ENCODE results near the gene DHX16. TPM values are rescaled to one million over a fixed set of nuclear protein-coding genes. Genes with fewer than 3 reads are reported as not detected.

Gene DHX16
- total and polyA plus RNA-seq, 9 of the 15 experiments (the other 6 are each of a cell fraction or from before 2014, with no cell fraction given) = 14.6 to 66.1 (median 47.5) TPM

DNA sequence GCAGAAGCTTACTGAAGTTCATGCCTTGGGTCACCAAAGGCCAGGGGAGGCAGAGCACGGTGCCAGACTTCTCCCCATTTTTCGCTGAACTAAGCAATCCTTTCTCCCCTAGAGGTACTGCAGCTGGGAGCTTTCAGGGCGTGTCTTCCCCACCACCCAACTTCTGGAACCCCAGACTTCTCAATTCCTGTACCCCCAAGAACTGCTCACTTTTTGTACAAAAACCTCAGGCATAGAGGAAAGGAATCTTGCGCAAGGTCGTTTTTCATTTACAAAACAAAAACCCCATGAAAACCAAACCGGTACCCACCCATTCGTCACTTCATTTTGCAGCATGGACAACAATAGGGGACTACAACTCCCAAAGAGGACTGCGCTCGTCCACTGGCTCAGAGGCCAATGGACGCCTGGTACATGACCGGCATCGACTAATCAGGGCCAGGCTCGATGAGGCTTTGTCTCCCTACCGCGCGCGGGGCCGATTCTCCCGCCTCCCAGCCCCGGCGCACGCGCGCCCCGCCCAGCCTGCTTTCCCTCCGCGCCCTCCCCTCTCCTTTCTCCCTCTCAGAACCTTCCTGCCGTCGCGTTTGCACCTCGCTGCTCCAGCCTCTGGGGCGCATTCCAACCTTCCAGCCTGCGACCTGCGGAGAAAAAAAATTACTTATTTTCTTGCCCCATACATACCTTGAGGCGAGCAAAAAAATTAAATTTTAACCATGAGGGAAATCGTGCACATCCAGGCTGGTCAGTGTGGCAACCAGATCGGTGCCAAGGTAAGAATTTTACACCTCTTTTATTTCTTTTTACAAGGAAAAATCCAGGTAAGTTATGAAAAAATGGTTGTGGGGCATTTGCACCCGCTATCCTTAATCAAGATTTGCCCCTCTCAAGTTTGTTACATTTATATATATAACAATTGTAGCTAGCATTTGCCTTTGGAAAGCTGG lies 47.3 kb upstream of the DHX16 start, which contains the start of gene TUBB (continued):
- TF ChIP-seq LCOR (CRISPR knock-in tag; IDR thresholded peaks at IDR 0.05) (peak; percentile 82), PML (IDR thresholded peaks at IDR 0.05; ENCODE audit: low read length) (peak; percentile 92), HNRNPUL1 (IDR thresholded peaks at IDR 0.05; ENCODE audit: low read length) (no peak), ZNF57 (CRISPR knock-in tag; IDR thresholded peaks at IDR 0.05) (no peak), ZNF766 (CRISPR knock-in tag; conservative IDR thresholded peaks at IDR 0.05) (peak; percentile 15; the same call in 1 of the 2 replicates), ZFP36 (IDR thresholded peaks at IDR 0.05; ENCODE audit: low read depth, low read length, partially characterized antibody) (no peak), POLR3G (IDR thresholded peaks at IDR 0.05; ENCODE audit: extremely low read depth, insufficient read length, insufficient replicate concordance) (no peak), BRD9 (IDR thresholded peaks at IDR 0.05; ENCODE audit: low read depth, partially characterized antibody) (peak; percentile 37), YY1 (IDR thresholded peaks at IDR 0.05; ENCODE audit: borderline replicate concordance in 1 of 3, control insufficient read depth in 1 of 3, extremely low read depth in 1 of 3, insufficient read depth in 3 of 3, insufficient read length in 1 of 3, insufficient replicate concordance in 2 of 3, low read depth in 1 of 3, low read length in 2 of 3) (peak; percentile 24 to 89 (median 81)), MIER1 (IDR thresholded peaks at IDR 0.05; ENCODE audit: low read depth) (0 out of 2 replicates have a peak, but pooled peaks have one; percentile 20), ZNF12 (CRISPR knock-in tag; IDR thresholded peaks at IDR 0.05) (0 out of 2 replicates have a peak, but pooled peaks have one; percentile 16), TCF3 (CRISPR knock-in tag; IDR thresholded peaks at IDR 0.05) (0 out of 2 replicates have a peak, but pooled peaks have one; percentile 4), U2AF2 (optimal IDR thresholded peaks at IDR 0.05; ENCODE audit: low read depth, low read length) (no peak), MAFG (tag; conservative IDR thresholded peaks at IDR 0.05) (peak; percentile 97), SREBF1 (IDR thresholded peaks at IDR 0.05; ENCODE audit: borderline replicate concordance, low read depth, low read length) (peak; percentile 58; the same call in 1 of the 2 replicates), ZNF124 (CRISPR knock-in tag; IDR thresholded peaks at IDR 0.05) (no peak)
- TF ChIP-seq, protein P1, sequence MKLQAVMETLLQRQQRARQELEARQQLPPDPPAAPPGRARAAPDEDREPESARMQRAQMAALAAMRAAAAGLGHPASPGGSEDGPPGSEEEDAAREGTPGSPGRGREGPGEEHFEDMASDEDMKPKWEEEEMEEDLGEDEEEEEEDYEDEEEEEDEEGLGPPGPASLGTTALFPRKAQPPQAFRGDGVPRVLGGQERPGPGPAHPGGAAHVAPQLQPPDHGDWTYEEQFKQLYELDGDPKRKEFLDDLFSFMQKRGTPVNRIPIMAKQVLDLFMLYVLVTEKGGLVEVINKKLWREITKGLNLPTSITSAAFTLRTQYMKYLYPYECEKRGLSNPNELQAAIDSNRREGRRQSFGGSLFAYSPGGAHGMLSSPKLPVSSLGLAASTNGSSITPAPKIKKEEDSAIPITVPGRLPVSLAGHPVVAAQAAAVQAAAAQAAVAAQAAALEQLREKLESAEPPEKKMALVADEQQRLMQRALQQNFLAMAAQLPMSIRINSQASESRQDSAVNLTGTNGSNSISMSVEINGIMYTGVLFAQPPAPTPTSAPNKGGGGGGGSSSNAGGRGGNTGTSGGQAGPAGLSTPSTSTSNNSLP (IDR thresholded peaks at IDR 0.05; ENCODE audit: borderline replicate concordance, low read depth, low read length) = 0 out of 2 replicates have a peak, but pooled peaks have one; percentile 27
- TF ChIP-seq, protein P2, sequence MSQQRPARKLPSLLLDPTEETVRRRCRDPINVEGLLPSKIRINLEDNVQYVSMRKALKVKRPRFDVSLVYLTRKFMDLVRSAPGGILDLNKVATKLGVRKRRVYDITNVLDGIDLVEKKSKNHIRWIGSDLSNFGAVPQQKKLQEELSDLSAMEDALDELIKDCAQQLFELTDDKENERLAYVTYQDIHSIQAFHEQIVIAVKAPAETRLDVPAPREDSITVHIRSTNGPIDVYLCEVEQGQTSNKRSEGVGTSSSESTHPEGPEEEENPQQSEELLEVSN (IDR thresholded peaks at IDR 0.05; ENCODE audit: borderline replicate concordance in 1 of 2, extremely low read depth in 1 of 2, insufficient read depth in 1 of 2, insufficient read length in 1 of 2, low read depth in 1 of 2, low read length in 1 of 2, poor library complexity in 1 of 2, severe bottlenecking in 1 of 2) = peak; percentile 93 to 95
- TF ChIP-seq, protein P3, sequence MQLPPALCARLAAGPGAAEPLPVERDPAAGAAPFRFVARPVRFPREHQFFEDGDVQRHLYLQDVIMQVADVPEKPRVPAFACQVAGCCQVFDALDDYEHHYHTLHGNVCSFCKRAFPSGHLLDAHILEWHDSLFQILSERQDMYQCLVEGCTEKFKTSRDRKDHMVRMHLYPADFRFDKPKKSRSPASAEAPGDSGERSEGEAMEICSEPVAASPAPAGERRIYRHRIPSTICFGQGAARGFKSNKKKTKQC (CRISPR knock-in tag; IDR thresholded peaks at IDR 0.05) = no peak
- TF ChIP-seq, protein P4, sequence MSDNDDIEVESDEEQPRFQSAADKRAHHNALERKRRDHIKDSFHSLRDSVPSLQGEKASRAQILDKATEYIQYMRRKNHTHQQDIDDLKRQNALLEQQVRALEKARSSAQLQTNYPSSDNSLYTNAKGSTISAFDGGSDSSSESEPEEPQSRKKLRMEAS (CRISPR knock-in tag; IDR thresholded peaks at IDR 0.05) = peak; percentile 30; the same call in 1 of the 2 replicates
- TF ChIP-seq, protein P5, sequence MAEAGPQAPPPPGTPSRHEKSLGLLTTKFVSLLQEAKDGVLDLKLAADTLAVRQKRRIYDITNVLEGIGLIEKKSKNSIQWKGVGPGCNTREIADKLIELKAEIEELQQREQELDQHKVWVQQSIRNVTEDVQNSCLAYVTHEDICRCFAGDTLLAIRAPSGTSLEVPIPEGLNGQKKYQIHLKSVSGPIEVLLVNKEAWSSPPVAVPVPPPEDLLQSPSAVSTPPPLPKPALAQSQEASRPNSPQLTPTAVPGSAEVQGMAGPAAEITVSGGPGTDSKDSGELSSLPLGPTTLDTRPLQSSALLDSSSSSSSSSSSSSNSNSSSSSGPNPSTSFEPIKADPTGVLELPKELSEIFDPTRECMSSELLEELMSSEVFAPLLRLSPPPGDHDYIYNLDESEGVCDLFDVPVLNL (CRISPR knock-in tag; IDR thresholded peaks at IDR 0.05; ENCODE audit: low read depth) = peak; percentile 85; the same call in 1 of the 2 replicates

Measured in K562 (cell line).